Right lobe of liver (tissue), 4 donors: ENCODE results near the gene SYT1.

ENCODE experiments used
- CTCF ChIP-seq, 4 donors: fragments of 200-600 bp in 3 of 4; fragments of 450-650 bp in 1 of 4; IDR thresholded peaks; one replicate each; pipeline versions ENCODE4 v1.5.1 to v1.8.0; 2016 to 2022; ENCODE audit warnings: antibody characterized with exemption in 4 of 4, mild to moderate bottlenecking in 2 of 4
- POLR2A ChIP-seq: fragments of 450-650 bp; IDR thresholded peaks from one replicate; pipeline ENCODE4 v1.6.1; 2017; ENCODE audit warnings: antibody characterized with exemption, mild to moderate bottlenecking
- donor health status: DM: no; HTN: no; CAD: no.
- donor health status: DM: no; HTN: no; CAD: no.
- donor health status: DM: no; HTN: yes; CAD: no.

DNA sequence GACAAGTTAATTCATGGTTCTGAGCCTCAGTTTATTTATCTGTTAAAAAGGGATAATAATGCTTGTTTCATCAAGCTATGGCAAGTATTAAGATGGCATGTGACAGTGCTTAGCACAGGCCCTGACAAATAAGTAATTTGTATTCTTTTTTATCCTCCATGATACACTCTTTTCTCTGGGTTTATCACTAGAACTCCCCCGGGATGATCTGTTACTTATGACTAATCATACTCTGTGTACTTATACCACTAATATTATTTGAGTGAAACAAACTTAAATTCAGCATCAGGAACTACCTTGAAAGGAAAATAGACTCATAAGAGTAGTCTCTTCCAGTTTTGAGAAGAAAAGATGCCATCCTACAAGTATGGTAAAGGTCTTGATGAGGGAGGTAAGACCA is 542.4 kb downstream of the SYT1 start:
- TF ChIP-seq CTCF (IDR thresholded peaks at IDR 0.05) (no peak), POLR2A (no peak)
